Measurements from ENCODE around the gene DOCK11.

Gene DOCK11

GRCh38 chrX:118630848-118631247 lies 135.2 kb downstream of the DOCK11 start:
- no peak for TF ChIP-seq POLR2A (IDR thresholded peaks at IDR 0.05; ENCODE audit: low read depth, low read length)
- DNase-seq (ENCODE audit: insufficient read length, low spot score) (no peak), FAIRE-seq (no peak)

- TF ChIP-seq POLR2A (IDR thresholded peaks at IDR 0.05; ENCODE audit: low read depth, low read length) = no peak
- no peak for DNase-seq (ENCODE audit: insufficient read length, low spot score)
- no peak for FAIRE-seq
Observed at GRCh38 chrX:118631586-118631985, 136.0 kb downstream of the DOCK11 start.

- DNase-seq (ENCODE audit: insufficient read length, low spot score) (no peak), FAIRE-seq (no peak)
- no peak for TF ChIP-seq POLR2A (IDR thresholded peaks at IDR 0.05; ENCODE audit: low read depth, low read length)
Observed at GRCh38 chrX:118632862-118633261, 137.2 kb downstream of the DOCK11 start.

GRCh38 chrX:118633530-118633929 lies 137.9 kb downstream of the DOCK11 start:
- FAIRE-seq (no peak), DNase-seq (ENCODE audit: insufficient read length, low spot score) (no peak)
- TF ChIP-seq POLR2A (IDR thresholded peaks at IDR 0.05; ENCODE audit: low read depth, low read length) = no peak

GRCh38 chrX:118634336-118634735 lies 138.7 kb downstream of the DOCK11 start:
- no peak for FAIRE-seq
- TF ChIP-seq POLR2A (IDR thresholded peaks at IDR 0.05; ENCODE audit: low read depth, low read length) = no peak
- DNase-seq (ENCODE audit: insufficient read length, low spot score) = no peak

- TF ChIP-seq POLR2A (IDR thresholded peaks at IDR 0.05; ENCODE audit: low read depth, low read length) = no peak
- FAIRE-seq = no peak
Observed at GRCh38 chrX:118637997-118638396, 142.4 kb downstream of the DOCK11 start.

GRCh38 chrX:118644378-118644777 lies 148.8 kb downstream of the DOCK11 start:
- DNase-seq (ENCODE audit: insufficient read length, low spot score) (peak; percentile 2), FAIRE-seq (peak; percentile 36)
- no peak for TF ChIP-seq POLR2A (IDR thresholded peaks at IDR 0.05; ENCODE audit: low read depth, low read length)

More at GRCh38 chrX:118637997-118638396, 142.4 kb downstream of the DOCK11 start:
- DNase-seq (ENCODE audit: insufficient read length, low spot score) = no peak

GRCh38 chrX:118652717-118653116 lies 157.1 kb downstream of the DOCK11 start:
- DNase-seq (ENCODE audit: insufficient read length, low spot score) (no peak), FAIRE-seq (no peak)
- no peak for TF ChIP-seq POLR2A (IDR thresholded peaks at IDR 0.05; ENCODE audit: low read depth, low read length)

GRCh38 chrX:118654331-118654730 lies 158.7 kb downstream of the DOCK11 start:
- no peak for TF ChIP-seq POLR2A (IDR thresholded peaks at IDR 0.05; ENCODE audit: low read depth, low read length)
- DNase-seq (ENCODE audit: insufficient read length, low spot score) = no peak
- no peak for FAIRE-seq

GRCh38 chrX:118655561-118656246 lies 160.1 kb downstream of the DOCK11 start:
- no peak for TF ChIP-seq POLR2A (IDR thresholded peaks at IDR 0.05; ENCODE audit: low read depth, low read length)
- FAIRE-seq = no peak
- DNase-seq (ENCODE audit: insufficient read length, low spot score) = peak; percentile 4

GRCh38 chrX:118657413-118657812 lies 161.8 kb downstream of the DOCK11 start:
- DNase-seq (ENCODE audit: insufficient read length, low spot score) = no peak
- TF ChIP-seq POLR2A (IDR thresholded peaks at IDR 0.05; ENCODE audit: low read depth, low read length) = no peak
- no peak for FAIRE-seq

GRCh38 chrX:118660085-118660484 lies 164.5 kb downstream of the DOCK11 start:
- DNase-seq (ENCODE audit: insufficient read length, low spot score) (no peak), FAIRE-seq (no peak)
- TF ChIP-seq POLR2A (IDR thresholded peaks at IDR 0.05; ENCODE audit: low read depth, low read length) = no peak

GRCh38 chrX:118665204-118665603 lies 169.6 kb downstream of the DOCK11 start:
- no peak for FAIRE-seq
- no peak for TF ChIP-seq POLR2A (IDR thresholded peaks at IDR 0.05; ENCODE audit: low read depth, low read length)
- no peak for DNase-seq (ENCODE audit: insufficient read length, low spot score)

GRCh38 chrX:118666521-118666920 lies 170.9 kb downstream of the DOCK11 start:
- DNase-seq (ENCODE audit: insufficient read length, low spot score) = no peak
- no peak for TF ChIP-seq POLR2A (IDR thresholded peaks at IDR 0.05; ENCODE audit: low read depth, low read length)
- FAIRE-seq = no peak

- FAIRE-seq (no peak), DNase-seq (ENCODE audit: insufficient read length, low spot score) (no peak)
- TF ChIP-seq POLR2A (IDR thresholded peaks at IDR 0.05; ENCODE audit: low read depth, low read length) = no peak
Observed at GRCh38 chrX:118669435-118669834, 173.8 kb downstream of the DOCK11 start.

Measured in H54 (cell line).